Activated gamma-delta T cell (primary cell): Measurements from ENCODE around the gene PTPRE.
"Not testable (repeated sequence)": the region's sequence is repeated elsewhere in the genome, so short reads cannot be mapped to it uniquely, and the experiment has no call there.

ENCODE experiments used
- DNase-seq: peaks from one replicate; lab custom pipeline; 2025; lab: John Stamatoyannopoulos, UW

The PTPRE gene

GRCh38 chr10:127982601-127983000 lies 75.7 kb downstream of the PTPRE start:
- no peak for DNase-seq

- DNase-seq: no peak
Observed at GRCh38 chr10:127983344-127984100, 76.6 kb downstream of the PTPRE start.

GRCh38 chr10:127984945-127985344 lies 78.0 kb downstream of the PTPRE start:
- no peak for DNase-seq

- no peak for DNase-seq
Observed at GRCh38 chr10:127986531-127987466, 79.9 kb downstream of the PTPRE start.

- no peak for DNase-seq
Observed at GRCh38 chr10:127987467-127988380, 80.8 kb downstream of the PTPRE start.

- DNase-seq: no peak
Observed at GRCh38 chr10:127989481-127990012, 82.6 kb downstream of the PTPRE start.

- not testable (repeated sequence) for DNase-seq
Observed at GRCh38 chr10:127990132-127990788, 83.4 kb downstream of the PTPRE start.

- no peak for DNase-seq
Observed at GRCh38 chr10:127990846-127991542, 84.1 kb downstream of the PTPRE start.

- DNase-seq: no peak
Observed at GRCh38 chr10:127991543-127992255, 84.8 kb downstream of the PTPRE start.

GRCh38 chr10:127992376-127992775 lies 85.5 kb downstream of the PTPRE start:
- DNase-seq: no peak

- DNase-seq: no peak
Observed at GRCh38 chr10:127993056-127993690, 86.3 kb downstream of the PTPRE start.

GRCh38 chr10:127995939-127996338 lies 89.0 kb downstream of the PTPRE start:
- no peak for DNase-seq

- no peak for DNase-seq
Observed at GRCh38 chr10:127996586-127996985, 89.7 kb downstream of the PTPRE start.

GRCh38 chr10:127997271-127997670 lies 90.4 kb downstream of the PTPRE start:
- DNase-seq: no peak

- no peak for DNase-seq
Observed at GRCh38 chr10:127997937-127998336, 91.0 kb downstream of the PTPRE start.

GRCh38 chr10:127998501-127999144 lies 91.7 kb downstream of the PTPRE start:
- DNase-seq: no peak

GRCh38 chr10:127999297-128000129 lies 92.6 kb downstream of the PTPRE start:
- no peak for DNase-seq
